HCT116 (cell line): ENCODE data around the gene HSD3B1. TPM values are rescaled to one million over a fixed set of nuclear protein-coding genes. Genes with fewer than 3 reads are reported as not detected.

ENCODE experiments used
- ATAC-seq: fragments of 200-7000 bp; cut with Tn5 transposase; 2 replicates; pipeline ENCODE4 v1.9.1; 2020; ENCODE audit warnings: mild to moderate bottlenecking, moderate library complexity
- BruUV-seq: library from RNA; stranded (reverse); fragments of 400-500 nt; replicated peaks from 2 replicates; lab custom pipeline; 2021; lab: Mats Ljungman, UMichigan
- CTCF ChIA-PET: fragments of 300-600 bp; sonication (Branson Sonifier 250); formaldehyde crosslinking; loops from one replicate; lab custom pipeline; 2021; ENCODE audit warnings: antibody characterized with exemption; lab: Charles Lee
- POLR2A ChIA-PET: fragments of 300-600, 350-600 bp; sonication (Branson Sonifier 250); formaldehyde crosslinking; loops from one replicate; lab custom pipeline; 2021; ENCODE audit warnings: antibody characterized with exemption; lab: Charles Lee
- RAD21 ChIA-PET, 2 experiments: fragments of 300-600 bp; sonication (Branson Sonifier 250); formaldehyde crosslinking; loops; one replicate each; lab custom pipeline; 2023; ENCODE audit warnings: low total read pairs in 2 of 2; ENCODE audit not compliant: uncharacterized antibody in 2 of 2, unreplicated experiment in 2 of 2, low non-redundant PET in 1 of 2; lab: Charles Lee
- DNase-seq: peaks from one replicate; pipeline ENCODE4 v3.0.0-alpha.2; 2010; ENCODE audit warnings: low read depth, low spot score
- H2AFZ ChIP-seq: fragments of 200-600 bp; shearing (Covaris generic), sonication (generic); 2 replicates; pipeline ENCODE4 v1.6.1; 2017; ENCODE audit warnings: low read depth, mixed run types, mixed read lengths, antibody characterized with exemption, low read length; ENCODE audit not compliant: poor library complexity, severe bottlenecking
- H3K27ac ChIP-seq: 2 replicates; pipeline ENCODE4 v1.5.1; 2012; ENCODE audit warnings: low read depth, low read length
- H3K27me3 ChIP-seq: fragments of 200-600 bp; sonication (generic); 2 replicates; pipeline ENCODE4 v1.6.1; 2016; ENCODE audit warnings: mixed run types, low read length, mixed read lengths; ENCODE audit not compliant: insufficient read depth
- H3K36me3 ChIP-seq, 2 experiments: fragments of 200-500 bp in 1 of 2; fragments of 200-600 bp in 1 of 2; sonication (Bioruptor generic) in 1 of 2; sonication (generic) in 1 of 2; 2 replicates each; pipeline versions ENCODE4 v1.5.1 to v1.6.1; 2014 to 2016; ENCODE audit warnings: low read length in 2 of 2, inconsistent platforms in 1 of 2, mixed read lengths in 1 of 2, mixed run types in 1 of 2; ENCODE audit not compliant: insufficient read depth in 2 of 2, control insufficient read depth in 1 of 2
- H3K4me1 ChIP-seq, 2 experiments: fragments of 200-600 bp in 1 of 2; sonication (generic) in 1 of 2; 2 replicates each; pipeline versions ENCODE4 v1.5.1 to v1.6.1; 2012 to 2017; ENCODE audit warnings: low read length in 2 of 2, inconsistent platforms in 1 of 2, mild to moderate bottlenecking in 1 of 2, mixed read lengths in 1 of 2, mixed run types in 1 of 2, moderate library complexity in 1 of 2; ENCODE audit not compliant: insufficient read depth in 2 of 2, control insufficient read depth in 1 of 2
- H3K4me2 ChIP-seq: fragments of 200-600 bp; sonication (generic); 2 replicates; pipeline ENCODE4 v1.6.1; 2017; ENCODE audit warnings: mixed run types, low read length, mixed read lengths
- H3K4me3 ChIP-seq, 2 experiments: fragments of 200-600 bp in 1 of 2; sonication (generic) in 1 of 2; replicated peaks in 1 of 2; 2 replicates each; pipeline ENCODE4 v1.5.1; 2011 to 2016; ENCODE audit warnings: low read length in 2 of 2, control low read depth in 1 of 2, low read depth in 1 of 2, mild to moderate bottlenecking in 1 of 2, mixed read lengths in 1 of 2, mixed run types in 1 of 2
- H3K79me2 ChIP-seq: fragments of 200-600 bp; sonication (generic); 2 replicates; pipeline ENCODE4 v1.6.1; 2017; ENCODE audit warnings: mild to moderate bottlenecking, mixed run types, low read length, moderate library complexity, mixed read lengths; ENCODE audit not compliant: insufficient read depth
- H3K9ac ChIP-seq: fragments of 200-600 bp; sonication (generic); 2 replicates; pipeline ENCODE4 v1.6.1; 2016; ENCODE audit warnings: low read length, mixed read lengths
- H3K9me2 ChIP-seq: fragments of 200-600 bp; sonication (generic), shearing (Covaris generic); 2 replicates; pipeline ENCODE4 v1.6.1; 2017; ENCODE audit warnings: mixed run types, mild to moderate bottlenecking, moderate library complexity; ENCODE audit not compliant: insufficient read depth
- H3K9me3 ChIP-seq, 2 experiments: fragments of 200-500 bp in 1 of 2; fragments of 200-600 bp in 1 of 2; sonication (Bioruptor generic) in 1 of 2; sonication (generic) in 1 of 2; 2 replicates each; pipeline ENCODE4 v1.6.1; 2014 to 2017; ENCODE audit warnings: low read length in 2 of 2, mixed read lengths in 2 of 2, inconsistent platforms in 1 of 2, low read depth in 1 of 2, mild to moderate bottlenecking in 1 of 2, mixed run types in 1 of 2, moderate library complexity in 1 of 2; ENCODE audit not compliant: control insufficient read depth in 1 of 2, insufficient read depth in 1 of 2
- H4K20me1 ChIP-seq: fragments of 200-600 bp; sonication (generic), shearing (Covaris generic); 2 replicates; pipeline ENCODE4 v1.6.1; 2017; ENCODE audit warnings: mixed run types, mild to moderate bottlenecking, moderate library complexity; ENCODE audit not compliant: insufficient read depth
- ATF3 ChIP-seq: IDR thresholded peaks from 2 replicates; pipeline ENCODE4 v1.6.1; 2012
- CBX3 ChIP-seq: IDR thresholded peaks from 2 replicates; pipeline ENCODE4 v1.6.1; 2012; ENCODE audit warnings: low read depth
- CEBPB ChIP-seq: IDR thresholded peaks from 2 replicates; pipeline ENCODE4 v1.6.1; 2012; ENCODE audit warnings: low read depth
- CTCF ChIP-seq, 3 experiments: fragments of 200-600 bp in 1 of 3; sonication (generic) in 1 of 3; IDR thresholded peaks in 2 of 3; conservative IDR thresholded peaks in 1 of 3; 2 replicates each; pipeline ENCODE4 v1.5.1; 2012 to 2017; ENCODE audit warnings: low read depth in 2 of 3, low read length in 2 of 3, antibody characterized with exemption in 1 of 3, borderline replicate concordance in 1 of 3, control low read depth in 1 of 3, mild to moderate bottlenecking in 1 of 3, mixed read lengths in 1 of 3, mixed run types in 1 of 3, moderate library complexity in 1 of 3; ENCODE audit not compliant: insufficient read depth in 1 of 3
- ELF1 ChIP-seq: IDR thresholded peaks from 2 replicates; pipeline ENCODE4 v1.6.1; 2012; ENCODE audit warnings: low read depth, borderline replicate concordance
- EZH2phosphoT487 ChIP-seq: fragments of 200-600 bp; IDR thresholded peaks from 2 replicates; pipeline ENCODE4 v1.6.1; 2018; ENCODE audit warnings: antibody characterized with exemption, borderline replicate concordance
- FOSL1 ChIP-seq: IDR thresholded peaks from 2 replicates; pipeline ENCODE4 v1.6.1; 2012; ENCODE audit warnings: low read depth
- JUND ChIP-seq: IDR thresholded peaks from 2 replicates; pipeline ENCODE4 v1.6.1; 2012
- MAX ChIP-seq: IDR thresholded peaks from 2 replicates; pipeline ENCODE4 v1.6.1; 2012
- POLR2A ChIP-seq: IDR thresholded peaks from 2 replicates; pipeline ENCODE4 v1.7.0; 2011; ENCODE audit warnings: borderline replicate concordance; ENCODE audit not compliant: insufficient read depth, insufficient read length; ENCODE audit errors: extremely low read depth
- POLR2AphosphoS5 ChIP-seq: IDR thresholded peaks from 2 replicates; pipeline ENCODE4 v1.6.1; 2011; ENCODE audit warnings: mild to moderate bottlenecking, low read depth, low read length, moderate library complexity
- RAD21 ChIP-seq: IDR thresholded peaks from 2 replicates; pipeline ENCODE4 v1.6.1; 2012; ENCODE audit warnings: low read depth, mild to moderate bottlenecking
- REST ChIP-seq: IDR thresholded peaks from 2 replicates; pipeline ENCODE4 v1.6.1; 2012; ENCODE audit warnings: low read depth
- SIN3A ChIP-seq: IDR thresholded peaks from 2 replicates; pipeline ENCODE4 v1.6.1; 2012; ENCODE audit warnings: low read depth
- SP1 ChIP-seq: IDR thresholded peaks from 2 replicates; pipeline ENCODE4 v1.6.1; 2012; ENCODE audit warnings: low read depth
- TCF7L2 ChIP-seq: IDR thresholded peaks from 2 replicates; pipeline ENCODE4 v1.7.0; 2011; ENCODE audit warnings: borderline replicate concordance, inconsistent platforms; ENCODE audit not compliant: insufficient read depth, insufficient read length; ENCODE audit errors: extremely low read depth
- YY1 ChIP-seq: IDR thresholded peaks from 2 replicates; pipeline ENCODE4 v1.6.1; 2011; ENCODE audit warnings: low read length, low read depth, moderate library complexity, mild to moderate bottlenecking; ENCODE audit not compliant: insufficient replicate concordance; ENCODE audit errors: extremely low read depth
- ZBTB33 ChIP-seq: IDR thresholded peaks from 2 replicates; pipeline ENCODE4 v1.6.1; 2011; ENCODE audit warnings: mild to moderate bottlenecking, low read length, moderate library complexity; ENCODE audit not compliant: insufficient replicate concordance; ENCODE audit errors: extremely low read depth
- ZFX ChIP-seq: fragments of 450-650 bp; IDR thresholded peaks from 2 replicates; pipeline ENCODE4 v1.6.1; 2017
- ZNF274 ChIP-seq: fragments of 200-500 bp; sonication (Bioruptor generic); IDR thresholded peaks from 2 replicates; pipeline ENCODE4 v1.6.1; 2014; ENCODE audit warnings: mild to moderate bottlenecking, low read depth, low read length, inconsistent platforms
- intact Hi-C: fragments of 100-400 bp; cut with micrococcal nuclease; formaldehyde crosslinking; loops from 2 replicates; pipeline ENCODE4 v1.10.0; 2022
- total RNA-seq: library from RNA; stranded (reverse); gene quantifications from one replicate; pipeline ENCODE4 v1.2.1, GENCODE V29; 2021; ENCODE audit not compliant: unreplicated experiment

The HSD3B1 gene
- total RNA-seq, 1 experiment from 2014 or later, result not detected

GRCh38 chr1:119469741-119470140 lies 37.3 kb upstream of the HSD3B1 start:
- Histone ChIP-seq H3K79me2 (no peaks in the 10 kb centered on the region), H3K4me1 (no peaks in the 10 kb centered on the region), H3K27me3 (peaks cover 16% of the 10 kb centered on the region; the same call in 1 of the 2 replicates), H3K4me2 (no peak overlapping the region), H3K9me2 (no peaks in the 10 kb centered on the region), H4K20me1 (no peaks in the 10 kb centered on the region), H3K9me3 (no peaks in the 10 kb centered on the region), H2AFZ (no peak overlapping the region), H3K4me3 (no peak overlapping the region), H3K9ac (no peak overlapping the region), H3K36me3 (no peaks in the 10 kb centered on the region), H3K27ac (no peak overlapping the region)
- no TSS peak for BruUV-seq
- DNase-seq (no peak), ATAC-seq (no peak)
- ChIA-PET CTCF (no interaction called here), POLR2A (no interaction called here), RAD21 (no interaction called here)
- intact Hi-C loops, result loop anchor here (10.0 kb wide), 1 partner anchor 205 kb away; no protein-coding TSS in a partner anchor
- TF ChIP-seq TCF7L2 (no peak), RAD21 (no peak), SP1 (no peak), CEBPB (no peak), MAX (no peak), ZBTB33 (no peak), ZFX (no peak), CTCF (IDR thresholded peaks at IDR 0.05 in 2 of 3, conservative IDR thresholded peaks at IDR 0.05 in 1 of 3; ENCODE audit: borderline replicate concordance in 1 of 3, insufficient read depth in 1 of 3, low read depth in 2 of 3, low read length in 2 of 3) (no peak), CBX3 (no peak), EZH2phosphoT487 (no peak), YY1 (no peak), ATF3 (no peak), JUND (no peak), FOSL1 (no peak), SIN3A (no peak), POLR2A (no peak), POLR2AphosphoS5 (no peak), ZNF274 (no peak), REST (no peak), ELF1 (no peak)
